ENCODE data around the gene WDR48.
"Not testable (repeated sequence)": the region's sequence is repeated elsewhere in the genome, so short reads cannot be mapped to it uniquely, and the experiment has no call there.

Gene WDR48

DNA sequence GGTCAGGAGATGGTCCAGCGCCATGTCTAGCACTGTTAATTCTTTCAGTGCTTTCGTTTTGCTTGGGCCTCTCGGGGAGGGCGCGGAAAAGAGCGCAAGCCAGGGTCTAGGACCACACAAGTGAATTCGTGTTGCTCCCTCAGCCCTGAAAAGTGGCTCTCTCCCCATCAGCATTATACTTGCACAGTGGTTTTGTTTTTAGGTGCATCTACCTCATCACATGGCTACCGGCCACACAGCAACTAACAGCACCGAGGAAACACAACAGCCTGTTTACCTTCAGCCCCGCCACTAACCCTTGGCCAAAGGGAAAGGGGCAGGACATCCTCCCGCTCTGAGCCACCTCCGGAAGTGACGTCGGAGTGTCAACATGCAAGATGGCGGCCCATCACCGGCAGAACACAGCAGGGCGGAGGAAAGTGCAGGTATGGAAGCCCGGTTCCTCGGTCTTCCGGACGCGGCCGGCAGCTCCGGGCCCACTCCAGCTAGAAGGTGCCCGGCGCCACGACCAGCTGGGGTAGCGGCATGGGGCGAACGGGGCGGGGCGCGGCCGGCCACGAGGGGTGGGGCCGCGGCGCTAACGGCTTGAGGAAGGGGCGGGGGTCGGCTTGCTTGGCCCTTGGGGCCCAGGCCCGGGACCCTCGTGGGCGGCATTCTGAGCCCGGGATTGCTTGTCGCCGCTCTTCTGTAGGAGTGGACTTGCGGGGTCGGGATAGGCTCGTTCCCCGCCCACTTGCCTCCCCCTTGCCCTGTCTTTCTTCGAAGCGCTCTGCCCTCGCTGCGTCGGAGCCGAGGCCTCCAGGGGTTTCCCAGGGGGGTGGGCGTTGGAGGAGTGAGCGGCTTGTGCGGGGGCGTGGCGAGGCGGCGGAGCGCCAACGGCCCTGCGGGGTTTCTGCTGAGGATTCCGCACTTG lies at the start of gene WDR48, which contains the start of gene SCN11A:
TSS of gene WDR48 (plus strand) at position 368 of the 913 bp plus-strand sequence. CDS start at position 378, 10 bp downstream.
TSS of gene SCN11A (minus strand) at position 296 of the 913 bp plus-strand sequence. CDS start 101,582 bp downstream, outside the sequence.
- peak; percentile 85 for DNase-seq

DNA sequence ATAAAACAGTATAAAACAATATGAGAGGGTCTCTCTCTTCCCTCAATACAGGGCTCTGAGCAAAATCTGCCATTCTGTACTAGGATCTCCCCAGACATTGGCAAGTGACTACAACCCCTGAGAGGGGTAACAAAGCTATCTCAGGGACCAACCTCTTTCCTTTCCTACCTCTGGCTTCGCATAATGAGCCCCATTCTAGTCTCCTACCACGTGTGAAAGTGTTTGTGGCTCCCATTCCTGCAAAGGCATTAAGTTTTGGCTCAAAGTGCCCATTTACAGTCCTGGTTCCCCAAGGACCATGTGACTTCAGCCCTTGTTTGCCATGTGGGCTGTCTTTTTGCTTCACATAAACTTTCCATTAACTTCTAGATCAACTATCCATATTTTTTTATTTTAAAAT lies 46.5 kb upstream of the WDR48 start:
- no peak for DNase-seq

DNA sequence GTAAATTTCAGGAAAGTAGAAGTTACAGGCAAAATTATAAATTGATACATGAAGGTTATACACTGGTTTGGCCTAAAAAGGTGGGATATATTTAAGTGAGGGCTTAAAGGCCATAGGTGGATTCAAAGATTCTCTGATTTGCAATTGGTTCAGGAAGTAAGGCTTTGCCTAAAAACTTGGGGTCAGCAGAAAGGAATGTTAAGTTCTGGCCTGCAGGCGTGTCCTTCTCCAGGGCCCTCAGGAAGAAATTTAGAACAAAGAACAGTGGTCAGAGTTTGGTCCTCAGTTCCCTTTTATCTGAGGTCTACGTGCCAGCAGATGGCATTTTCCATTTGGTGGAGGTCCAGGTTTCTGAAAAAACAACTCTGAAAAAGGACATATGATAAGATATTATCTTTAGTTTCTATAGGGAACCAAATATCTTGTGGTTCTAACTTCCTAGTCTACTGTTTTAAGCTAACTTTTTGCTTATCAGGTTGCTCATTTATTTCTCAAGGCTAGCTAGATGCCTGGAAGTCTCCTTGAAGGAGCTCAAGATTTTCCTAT lies 40.6 kb upstream of the WDR48 start:
- no peak for DNase-seq

DNA sequence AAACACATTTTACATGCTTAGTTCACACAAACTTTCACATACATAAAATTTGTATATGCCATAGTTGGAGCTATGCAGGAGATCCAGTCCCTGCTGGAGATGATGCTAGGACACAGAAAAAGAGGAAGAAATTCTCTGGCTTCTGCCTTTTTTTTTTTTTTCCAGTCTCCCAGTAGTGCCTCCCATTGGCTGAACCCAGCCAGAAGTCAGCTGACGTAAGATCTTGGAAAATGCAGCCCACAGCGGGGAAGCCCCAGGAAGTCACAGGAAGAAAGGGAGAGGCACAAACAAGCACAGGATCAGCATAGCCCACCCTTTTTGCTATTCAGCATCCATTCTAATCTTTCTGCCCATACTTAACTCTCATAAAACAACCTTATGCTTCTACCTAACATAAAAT lies 38.5 kb upstream of the WDR48 start:
- no peak for DNase-seq

GRCh38 chr3:39013921-39014509 lies 37.8 kb upstream of the WDR48 start:
- DNase-seq, result no peak

DNA sequence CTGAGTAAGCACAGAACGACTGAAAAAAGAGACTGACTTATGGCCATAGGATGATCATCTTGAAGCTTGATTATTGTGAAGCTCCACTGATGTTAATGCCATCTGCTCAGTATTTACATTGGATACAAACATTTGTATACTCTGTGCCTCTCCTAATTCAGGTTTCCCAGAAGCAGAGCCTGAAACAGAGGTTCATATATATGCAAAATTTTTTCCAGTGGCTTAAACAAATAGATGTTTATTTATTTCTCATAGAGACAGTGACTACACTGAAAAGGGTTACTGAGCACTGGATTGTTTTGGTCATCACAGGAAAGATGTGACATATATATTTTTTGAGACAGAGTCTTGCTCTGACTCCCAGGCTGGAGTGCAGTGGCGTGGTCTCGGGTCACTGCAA lies 36.4 kb upstream of the WDR48 start:
- DNase-seq, result no peak

- DNase-seq, result no peak
These were observed 32.5 kb upstream of the WDR48 start for GRCh38 chr3:39019299-39019698.

DNA sequence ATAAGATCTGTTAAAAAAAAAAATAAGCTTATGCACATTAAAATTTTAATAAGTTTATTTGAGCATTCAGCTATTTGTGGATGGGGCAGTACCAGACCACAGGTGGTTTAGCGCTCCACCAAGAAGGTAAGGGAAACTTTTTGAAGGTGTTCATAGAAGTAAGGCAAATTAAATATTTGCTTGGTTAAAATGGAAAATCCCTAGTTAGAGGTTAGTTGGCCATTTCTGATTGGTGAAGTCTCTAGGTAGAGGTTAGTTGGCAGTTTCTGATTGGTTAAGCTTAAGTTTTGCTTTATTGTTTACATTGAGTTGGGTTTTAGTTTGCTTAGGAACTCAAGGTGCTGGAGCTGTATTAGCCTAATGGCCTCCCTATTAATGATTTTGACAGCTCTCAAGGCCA lies 30.8 kb upstream of the WDR48 start:
- no peak for DNase-seq

- no peak for DNase-seq
These were observed 30.1 kb upstream of the WDR48 start for GRCh38 chr3:39021465-39022285.

DNA sequence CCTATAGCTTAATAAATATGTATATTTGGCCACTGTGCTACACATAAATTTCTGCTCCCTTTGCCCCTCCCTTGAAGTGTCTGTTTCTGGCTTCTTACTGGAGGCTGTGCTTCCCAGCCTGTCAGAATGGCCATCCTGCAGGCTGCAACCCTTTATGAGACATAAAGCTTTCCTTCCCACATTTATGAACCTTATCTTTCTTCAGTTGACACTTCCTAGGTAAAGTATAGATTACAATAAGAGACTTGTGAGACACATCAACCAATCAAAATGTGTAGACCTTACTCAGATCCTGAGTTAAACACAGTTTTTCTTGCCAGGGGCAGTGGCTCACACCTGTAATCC lies 29.6 kb upstream of the WDR48 start:
- DNase-seq, result no peak

DNA sequence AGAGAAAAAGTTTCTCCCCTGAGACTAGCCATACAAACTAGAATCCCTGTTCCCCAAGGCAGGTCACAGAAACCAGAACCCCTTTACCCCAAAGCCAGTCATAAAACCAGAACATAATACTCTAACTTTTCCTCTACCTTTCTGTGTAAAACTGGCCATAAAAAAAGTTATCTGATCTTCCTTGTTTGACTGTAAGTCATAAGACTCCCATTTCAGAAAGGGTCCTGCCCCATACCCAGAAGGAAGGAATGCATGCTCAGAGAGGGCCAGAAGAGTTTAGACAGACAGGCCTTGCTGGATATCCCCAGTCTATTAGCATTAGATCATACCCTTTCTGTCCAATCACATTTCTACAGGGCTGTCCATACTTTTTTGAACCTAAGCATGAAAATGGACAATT lies 27.3 kb upstream of the WDR48 start:
- DNase-seq, result no peak

GRCh38 chr3:39025222-39025970 lies 26.4 kb upstream of the WDR48 start:
- DNase-seq, result no peak

- DNase-seq, result no peak
These were observed 23.3 kb upstream of the WDR48 start for GRCh38 chr3:39028546-39028945.

- no peak for DNase-seq
These were observed 22.3 kb upstream of the WDR48 start for GRCh38 chr3:39029556-39029955.

- DNase-seq, result peak; percentile 83
These were observed 13.7 kb upstream of the WDR48 start for GRCh38 chr3:39038165-39038564.

- DNase-seq, result no peak
These were observed 1.8 kb upstream of the WDR48 start for GRCh38 chr3:39050029-39050428.

- DNase-seq, result no peak
These were observed 767 bp downstream of the WDR48 start for GRCh38 chr3:39052583-39052982.

DNA sequence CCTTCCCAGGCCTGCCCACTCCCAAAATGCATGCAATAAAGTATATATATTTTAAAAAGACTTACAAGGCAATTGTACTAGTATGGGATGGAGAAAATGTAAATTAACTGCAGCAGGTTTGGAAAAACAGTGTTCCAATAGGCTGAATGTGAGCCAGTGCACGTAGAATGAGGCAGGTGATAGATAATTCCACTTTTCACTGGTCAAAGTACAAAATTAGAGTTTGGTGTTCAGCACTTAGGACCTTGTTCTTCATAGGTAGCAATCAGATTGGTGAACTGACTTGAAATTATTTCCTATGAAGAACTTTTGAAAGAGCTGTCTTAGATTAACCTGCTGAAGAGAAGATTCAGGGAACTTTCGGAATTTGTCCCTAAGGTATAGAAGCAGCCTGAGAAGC lies 1.9 kb downstream of the WDR48 start:
- DNase-seq, result no peak

GRCh38 chr3:39056151-39056550 lies 4.3 kb downstream of the WDR48 start:
- DNase-seq, result no peak

- not testable (repeated sequence) for DNase-seq
These were observed 9.4 kb downstream of the WDR48 start for GRCh38 chr3:39061228-39061627.

- no peak for DNase-seq
These were observed 10.4 kb downstream of the WDR48 start for GRCh38 chr3:39062180-39062579.

- DNase-seq, result no peak
These were observed 11.3 kb downstream of the WDR48 start for GRCh38 chr3:39063143-39063542.

Measured in HCEC 1CT (cell line).